Measurements from ENCODE around the gene ETV6.

Gene ETV6

DNA sequence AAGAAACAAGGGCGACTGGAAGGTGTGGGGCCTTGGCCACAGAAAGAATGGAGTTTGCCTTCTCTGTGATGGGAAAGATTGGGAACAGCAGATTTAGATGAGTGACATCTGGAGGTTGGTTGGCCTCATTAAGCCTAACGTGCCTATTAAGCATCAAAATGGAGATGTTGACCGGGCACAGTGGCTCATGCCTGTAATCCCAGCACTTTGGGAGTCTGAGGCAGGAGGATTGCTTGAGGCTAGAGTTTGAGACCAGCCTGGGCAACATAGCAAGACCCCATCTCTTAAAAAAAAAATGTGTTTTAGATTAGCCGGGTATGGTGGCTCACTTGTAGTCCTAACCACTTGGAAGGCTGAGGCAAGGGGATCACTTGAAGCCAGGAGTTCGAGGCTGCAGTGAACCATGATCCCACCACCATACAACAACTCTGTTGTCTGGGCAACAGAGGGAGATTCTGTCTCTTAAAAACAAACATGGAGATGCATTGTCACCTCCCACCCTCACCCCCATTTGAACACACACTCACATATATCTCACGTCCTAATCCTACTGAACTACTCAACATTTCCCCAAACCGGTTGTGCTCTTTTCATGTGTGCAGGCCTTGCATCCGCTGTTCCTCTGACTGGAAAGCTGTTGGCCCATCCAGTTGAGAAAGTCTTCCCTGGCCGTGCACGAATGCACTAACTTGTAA, 172.1 kb downstream of the ETV6 start:
- DNase-seq (ENCODE audit: extremely low spot score) = no peak
- TF ChIP-seq, protein P1, sequence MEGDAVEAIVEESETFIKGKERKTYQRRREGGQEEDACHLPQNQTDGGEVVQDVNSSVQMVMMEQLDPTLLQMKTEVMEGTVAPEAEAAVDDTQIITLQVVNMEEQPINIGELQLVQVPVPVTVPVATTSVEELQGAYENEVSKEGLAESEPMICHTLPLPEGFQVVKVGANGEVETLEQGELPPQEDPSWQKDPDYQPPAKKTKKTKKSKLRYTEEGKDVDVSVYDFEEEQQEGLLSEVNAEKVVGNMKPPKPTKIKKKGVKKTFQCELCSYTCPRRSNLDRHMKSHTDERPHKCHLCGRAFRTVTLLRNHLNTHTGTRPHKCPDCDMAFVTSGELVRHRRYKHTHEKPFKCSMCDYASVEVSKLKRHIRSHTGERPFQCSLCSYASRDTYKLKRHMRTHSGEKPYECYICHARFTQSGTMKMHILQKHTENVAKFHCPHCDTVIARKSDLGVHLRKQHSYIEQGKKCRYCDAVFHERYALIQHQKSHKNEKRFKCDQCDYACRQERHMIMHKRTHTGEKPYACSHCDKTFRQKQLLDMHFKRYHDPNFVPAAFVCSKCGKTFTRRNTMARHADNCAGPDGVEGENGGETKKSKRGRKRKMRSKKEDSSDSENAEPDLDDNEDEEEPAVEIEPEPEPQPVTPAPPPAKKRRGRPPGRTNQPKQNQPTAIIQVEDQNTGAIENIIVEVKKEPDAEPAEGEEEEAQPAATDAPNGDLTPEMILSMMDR (IDR thresholded peaks at IDR 0.05; ENCODE audit: control extremely low read depth, extremely low read depth, low read depth, missing control alignments) = no peak
- POLR2A ChIA-PET = no interaction called here
- CTCF ChIA-PET = interaction anchor here (1.3 to 2.6 kb wide), 6 partner anchors 9 to 241 kb away, joined by 3 to 15 read pairs (median 5); no protein-coding TSS in a partner anchor

DNA sequence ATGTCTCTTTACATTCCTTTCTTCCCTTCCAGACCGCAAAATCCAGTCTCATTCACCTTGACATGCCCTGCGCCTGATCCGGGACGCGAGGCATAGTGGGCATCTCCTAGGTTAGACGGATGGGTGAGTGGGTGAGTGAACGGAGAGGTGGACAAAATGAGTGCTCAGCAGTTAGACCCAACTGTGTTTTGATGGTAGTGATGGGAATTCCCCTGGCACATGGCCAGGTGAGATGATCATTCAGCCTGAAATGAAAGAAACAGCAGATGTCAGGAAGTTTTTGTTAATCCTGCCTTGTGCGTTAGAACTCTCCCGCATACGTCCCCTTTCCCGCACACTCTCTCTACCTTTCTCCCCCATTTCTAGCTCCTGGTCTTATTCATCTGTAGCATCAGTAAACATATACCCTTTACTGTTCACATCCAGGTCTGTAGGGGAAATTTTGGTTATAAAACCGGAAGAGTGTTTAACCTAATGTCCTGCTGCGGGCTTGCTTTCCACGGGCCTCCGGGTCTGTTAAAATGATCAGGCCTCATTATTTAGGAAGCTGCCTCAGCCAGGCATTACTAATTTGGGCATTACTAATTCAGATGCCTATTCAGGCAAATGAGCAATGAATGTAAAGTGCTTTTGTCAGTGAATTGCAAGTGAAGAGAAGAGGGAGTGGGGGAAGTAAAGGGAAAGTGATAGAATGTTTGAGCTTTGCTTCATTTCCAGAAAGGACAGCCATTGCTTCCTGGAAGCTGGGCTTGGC, 172.8 kb downstream of the ETV6 start:
- CTCF ChIA-PET = interaction anchor here (0.9 to 2.6 kb wide), 7 partner anchors 9 to 242 kb away, joined by 3 to 15 read pairs (median 3); no protein-coding TSS in a partner anchor
- TF ChIP-seq, protein P1 (IDR thresholded peaks at IDR 0.05; ENCODE audit: control extremely low read depth, extremely low read depth, low read depth, missing control alignments) = no peak
- DNase-seq (ENCODE audit: extremely low spot score) = peak; percentile 57
- POLR2A ChIA-PET = interaction anchor here (1.0 kb wide), 1 partner anchor 14 kb away, joined by 3 read pairs; no protein-coding TSS in a partner anchor

DNA sequence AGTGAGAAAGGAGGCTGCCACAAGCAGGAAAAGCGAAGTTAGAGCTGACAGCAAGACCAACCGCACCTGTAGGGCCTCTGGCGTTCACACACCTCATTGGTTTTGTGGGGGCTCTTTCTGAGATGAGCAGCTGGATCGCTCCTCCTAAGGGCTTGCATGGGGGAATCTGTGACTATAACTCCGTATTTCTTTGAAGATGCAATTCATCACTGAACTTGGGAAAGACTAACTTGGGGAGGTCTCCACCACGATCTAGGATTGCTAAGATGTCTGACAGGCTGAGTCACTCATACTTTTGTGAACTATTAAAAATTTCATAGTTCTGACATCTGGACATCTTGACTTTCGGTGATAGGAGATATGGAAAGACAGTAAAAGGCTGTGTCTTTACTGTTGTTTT, 173.6 kb downstream of the ETV6 start:
- DNase-seq (ENCODE audit: extremely low spot score) = no peak
- TF ChIP-seq, protein P1 (IDR thresholded peaks at IDR 0.05; ENCODE audit: control extremely low read depth, extremely low read depth, low read depth, missing control alignments) = no peak
- POLR2A ChIA-PET = interaction anchor here (1.0 kb wide), 1 partner anchor 13 kb away, joined by 3 read pairs; no protein-coding TSS in a partner anchor
- CTCF ChIA-PET = interaction anchor here (0.9 to 2.6 kb wide), 7 partner anchors 9 to 242 kb away, joined by 3 to 15 read pairs (median 3); no protein-coding TSS in a partner anchor

DNA sequence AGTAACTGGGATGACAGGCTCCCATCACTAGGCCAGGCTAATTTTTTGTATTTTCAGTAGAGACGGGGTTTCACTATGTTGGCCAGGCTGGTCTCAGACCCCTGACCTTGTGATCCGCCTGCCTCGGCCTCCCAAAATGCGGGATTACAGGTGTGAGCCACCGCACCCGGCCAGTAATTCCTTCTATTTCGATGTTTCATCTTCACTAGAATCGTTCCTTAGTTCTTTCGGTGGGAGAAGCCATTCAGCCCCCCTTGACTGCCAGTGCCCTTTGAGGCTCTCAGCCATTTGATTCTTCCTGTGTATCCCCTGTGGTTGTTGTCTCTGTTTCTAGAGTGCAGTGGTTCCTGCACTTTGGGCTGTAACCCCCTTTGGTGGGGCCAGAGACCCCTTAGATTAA, 174.1 kb downstream of the ETV6 start:
- ChIA-PET CTCF (interaction anchor here (1.1 to 2.6 kb wide), 5 partner anchors 11 to 243 kb away, joined by 3 to 15 read pairs (median 5); no protein-coding TSS in a partner anchor), POLR2A (no interaction called here)
- TF ChIP-seq, protein P1 (IDR thresholded peaks at IDR 0.05; ENCODE audit: control extremely low read depth, extremely low read depth, low read depth, missing control alignments) = no peak
- DNase-seq (ENCODE audit: extremely low spot score) = no peak

DNA sequence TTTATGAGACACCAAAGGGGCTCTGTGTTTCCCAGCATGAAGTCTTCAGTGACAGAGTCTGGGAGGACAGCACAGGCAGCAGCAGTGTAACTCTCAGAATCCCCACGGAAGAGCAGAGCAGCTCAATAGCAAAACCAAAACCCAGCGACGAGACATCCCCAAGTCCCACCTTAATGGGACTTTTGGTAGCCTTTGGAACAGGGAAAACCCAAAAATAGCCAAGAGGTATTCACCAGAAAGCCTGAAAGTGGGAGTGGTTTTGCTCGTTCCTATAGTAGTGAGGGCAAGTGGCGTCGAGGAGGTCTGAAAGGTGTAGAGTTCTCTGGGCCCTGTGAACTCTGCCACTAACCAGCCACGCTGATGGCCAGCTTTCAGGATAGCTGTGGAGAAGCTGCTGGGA, 174.6 kb downstream of the ETV6 start:
- DNase-seq (ENCODE audit: extremely low spot score) = no peak
- TF ChIP-seq, protein P1 (IDR thresholded peaks at IDR 0.05; ENCODE audit: control extremely low read depth, extremely low read depth, low read depth, missing control alignments) = no peak
- POLR2A ChIA-PET = no interaction called here
- CTCF ChIA-PET = interaction anchor here (1.4 kb wide), 1 partner anchor 32 kb away, joined by 5 read pairs; no protein-coding TSS in a partner anchor

DNA sequence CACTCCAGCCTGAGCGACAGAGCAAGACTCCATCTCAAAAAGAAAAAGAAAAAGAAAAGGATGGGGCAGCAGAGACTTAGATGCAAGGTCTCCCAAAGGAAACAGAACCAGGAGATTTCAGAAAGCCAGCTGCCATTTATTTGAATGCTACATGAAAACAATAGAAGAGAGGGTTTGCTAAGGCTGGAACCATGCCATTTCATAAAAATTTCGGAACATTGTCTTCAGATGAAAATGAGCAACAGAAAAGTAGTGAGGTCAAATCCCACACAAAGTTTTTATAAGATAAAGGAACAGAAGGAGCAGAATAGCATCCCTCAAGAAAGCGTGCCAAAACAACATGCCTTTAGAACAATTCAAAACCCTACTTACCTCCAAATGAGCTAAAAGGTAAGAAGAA, 175.3 kb downstream of the ETV6 start:
- ChIA-PET POLR2A (no interaction called here), CTCF (interaction anchor here (1.2 to 1.4 kb wide), 2 partner anchors 9 to 31 kb away, joined by 5 to 6 read pairs; no protein-coding TSS in a partner anchor)
- no peak for DNase-seq (ENCODE audit: extremely low spot score)
- TF ChIP-seq, protein P1 (IDR thresholded peaks at IDR 0.05; ENCODE audit: control extremely low read depth, extremely low read depth, low read depth, missing control alignments) = no peak

Data from GM10248 (cell line).